GM13977 (cell line): ENCODE results near the gene OR4M2.
"Not testable (repeated sequence)": the region's sequence is repeated elsewhere in the genome, so short reads cannot be mapped to it uniquely, and the experiment has no call there.

Experiments used
- DNase-seq: peaks from one replicate; pipeline ENCODE4 v3.0.0; 2012; ENCODE audit warnings: low spot score
- in situ Hi-C: fragments of 300-500 bp; cut with MboI; formaldehyde crosslinking; loops from one replicate; pipeline ENCODE4 v1.12.0; 2022; ENCODE audit warnings: low sequenced_read_pairs, low pct_unique_long_range_greater_than_20kb, mixed read lengths, inconsistent platforms; ENCODE audit not compliant: unreplicated experiment

Gene OR4M2, protein sequence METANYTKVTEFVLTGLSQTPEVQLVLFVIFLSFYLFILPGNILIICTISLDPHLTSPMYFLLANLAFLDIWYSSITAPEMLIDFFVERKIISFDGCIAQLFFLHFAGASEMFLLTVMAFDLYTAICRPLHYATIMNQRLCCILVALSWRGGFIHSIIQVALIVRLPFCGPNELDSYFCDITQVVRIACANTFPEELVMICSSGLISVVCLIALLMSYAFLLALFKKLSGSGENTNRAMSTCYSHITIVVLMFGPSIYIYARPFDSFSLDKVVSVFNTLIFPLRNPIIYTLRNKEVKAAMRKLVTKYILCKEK

DNA sequence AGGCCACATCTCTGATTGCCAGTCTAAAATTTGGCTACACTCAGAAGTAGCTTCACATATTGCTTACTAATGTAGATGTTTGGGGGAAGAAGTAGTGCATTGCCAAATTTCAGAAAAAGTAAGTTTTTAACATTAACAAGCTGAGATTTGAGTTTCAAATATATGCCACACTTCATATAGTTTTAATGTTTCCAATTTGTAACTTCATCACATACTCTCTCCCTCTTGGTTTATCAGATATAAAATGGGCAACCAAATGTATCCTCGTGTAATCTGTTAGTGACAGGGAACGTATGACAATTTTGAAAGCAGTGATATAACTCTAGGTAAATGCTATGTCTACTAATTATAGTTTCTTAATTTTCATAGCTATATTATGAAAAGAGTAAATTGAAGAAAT, at the start of gene OR4M2:
TSS of gene OR4M2 (plus strand) at position 301 of the 400 bp plus-strand sequence. CDS start at position 399, 98 bp downstream.
- in situ Hi-C loops, DNase-seq: not testable (repeated sequence)

DNA sequence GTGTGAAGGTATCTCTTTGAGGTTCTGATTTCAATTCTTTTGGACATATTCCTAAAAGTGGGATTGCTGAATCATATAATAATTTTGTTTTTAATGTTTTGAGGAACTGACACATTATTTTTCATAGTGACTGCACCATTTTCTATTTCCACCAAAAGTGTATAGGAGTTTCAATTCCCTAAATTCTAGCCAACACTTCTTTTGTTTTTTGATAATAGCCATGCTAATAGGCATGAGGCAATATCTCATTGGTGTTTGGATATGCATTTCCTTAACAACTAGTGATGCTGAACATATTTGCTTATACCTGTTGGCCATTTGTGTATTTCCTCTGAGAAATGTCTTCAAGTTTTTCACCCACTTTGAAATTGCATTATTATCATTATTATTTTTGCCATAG, 11.1 kb upstream of the OR4M2 start:
- DNase-seq, in situ Hi-C loops: not testable (repeated sequence)

DNA sequence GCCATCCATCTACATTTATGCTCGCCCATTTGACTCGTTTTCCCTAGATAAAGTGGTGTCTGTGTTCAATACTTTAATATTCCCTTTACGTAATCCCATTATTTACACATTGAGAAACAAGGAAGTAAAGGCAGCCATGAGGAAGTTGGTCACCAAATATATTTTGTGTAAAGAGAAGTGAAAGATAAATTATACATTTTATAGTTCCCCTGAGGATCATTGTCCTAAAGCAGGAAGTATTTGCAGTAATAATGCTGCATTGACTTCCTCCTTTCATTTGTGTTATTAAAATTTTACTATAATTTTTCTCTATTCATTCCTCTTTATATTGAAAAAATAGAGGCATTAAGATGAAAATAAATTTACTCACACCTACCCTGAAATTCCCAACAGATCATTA, 1.1 kb downstream of the OR4M2 start:
- in situ Hi-C loops, DNase-seq: not testable (repeated sequence)

DNA sequence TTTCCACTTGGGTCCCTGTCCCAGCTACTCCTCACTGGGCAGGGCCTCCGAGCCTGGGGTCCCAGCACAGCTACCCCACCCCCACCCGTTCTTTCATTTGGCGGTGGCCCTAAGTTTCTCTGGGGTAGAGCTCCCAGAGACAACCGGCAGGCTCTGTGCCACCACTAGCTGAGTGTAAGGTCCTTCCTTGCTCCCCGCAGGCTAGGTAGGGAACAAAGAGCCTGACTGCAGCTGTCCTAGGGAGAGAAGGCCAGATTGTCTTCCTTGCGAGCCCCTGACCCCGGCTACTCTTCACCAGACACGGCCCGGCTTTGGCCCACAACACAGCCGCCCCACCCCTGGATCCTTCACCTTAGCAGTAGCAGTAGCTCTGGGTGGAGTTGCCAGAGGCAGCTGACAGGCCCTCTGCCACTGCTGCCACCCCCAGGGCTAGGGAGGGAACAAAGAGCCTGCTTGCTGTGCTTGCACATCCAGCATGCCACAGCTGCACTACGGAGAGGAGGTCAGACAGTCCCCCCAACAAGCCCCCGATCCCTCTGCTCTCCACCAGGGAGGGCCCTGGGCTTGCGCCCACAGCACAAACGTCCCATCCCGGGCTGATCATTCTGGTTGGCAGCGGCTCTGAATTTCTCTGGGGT, 18.4 kb downstream of the OR4M2 start:
- in situ Hi-C loops, DNase-seq: not testable (repeated sequence)

DNA sequence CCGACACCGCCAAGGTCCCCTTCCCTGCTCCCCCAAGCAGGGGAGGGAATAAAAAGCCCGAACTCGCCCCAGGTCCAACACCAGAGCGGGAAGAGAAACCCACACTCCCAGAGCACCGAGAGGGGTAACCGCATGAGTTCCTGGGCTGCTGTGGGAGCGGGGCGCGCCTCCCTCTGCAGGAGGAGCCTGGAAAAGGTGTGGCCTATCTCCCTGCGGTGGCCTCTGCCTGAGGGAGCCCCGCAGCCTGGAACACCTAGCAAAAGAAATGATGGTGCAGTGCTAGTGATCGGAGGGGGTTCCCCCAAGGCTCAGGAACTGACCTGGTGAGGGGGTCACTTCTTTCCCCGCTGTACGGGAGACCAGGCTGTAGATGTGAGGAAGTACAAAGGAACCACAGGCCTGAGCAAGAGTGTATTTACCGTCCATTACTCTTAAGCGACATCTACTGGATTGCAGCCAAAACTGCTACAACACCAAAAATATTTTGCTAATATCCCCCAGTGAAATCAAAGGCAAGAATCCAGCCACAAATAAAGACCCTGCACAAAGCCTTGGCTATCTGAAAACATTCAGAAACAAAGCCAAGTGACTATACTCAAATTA, 19.1 kb downstream of the OR4M2 start:
- in situ Hi-C loops, DNase-seq: not testable (repeated sequence)

DNA sequence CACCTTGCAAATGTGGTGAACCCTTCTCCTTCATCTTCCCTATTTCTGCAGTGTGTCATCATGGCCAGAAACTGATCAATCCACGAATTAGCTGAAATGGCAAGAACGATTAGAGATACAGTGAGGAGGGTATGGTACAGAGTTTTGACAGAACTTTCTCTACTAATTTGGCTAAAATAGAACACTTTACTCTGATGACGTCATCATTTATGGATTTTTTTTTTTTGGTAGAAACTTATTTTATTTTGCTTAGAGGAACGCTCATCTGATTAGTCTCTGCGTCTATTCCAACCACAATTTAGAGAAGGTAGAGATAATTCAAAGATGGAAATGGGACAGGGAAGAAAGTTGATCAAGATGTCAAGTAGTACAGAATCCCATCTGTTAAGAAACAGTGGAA, 41.7 kb downstream of the OR4M2 start:
- in situ Hi-C loops: not testable (repeated sequence)

More for the DNA sequence above, 41.7 kb downstream of the OR4M2 start:
- DNase-seq: not testable (repeated sequence)
